Measurements from ENCODE around the gene FAM118A. TPM values are rescaled to one million over a fixed set of nuclear protein-coding genes. Genes with fewer than 3 reads are reported as not detected.

Gene FAM118A
- total and polyA plus RNA-seq, 9 of the 15 experiments (the other 6 are each of a cell fraction or from before 2014, with no cell fraction given), result 17.0 to 223 (median 59.4) TPM

- no peak for FAIRE-seq
- H3K4me2 ChIP-seq (ENCODE audit: insufficient read depth, low read length), result no peak overlapping the region
- intact Hi-C loops (cut with micrococcal nuclease) (no loop called here), in situ Hi-C loops (cut with MboI) (no loop called here)
- no peaks in the 10 kb centered on the region for H3K9me3 ChIP-seq (replicated peaks; ENCODE audit: control insufficient read depth, insufficient read depth, low read depth, low read length)
- no peak overlapping the region for H3K4me3 ChIP-seq
- 73% methylated on average over 5 of the region's 5 CpGs for WGBS (ENCODE audit: insufficient coverage, low coverage, missing lambda C conversion rate)
- no peak for TF ChIP-seq SUPT5H (IDR thresholded peaks at IDR 0.05)
- TF ChIP-seq BACH1 (tag; IDR thresholded peaks at IDR 0.05), result no peak
- TF ChIP-seq HNRNPLL (IDR thresholded peaks at IDR 0.05; ENCODE audit: low read depth, low read length, poor library complexity, severe bottlenecking), result no peak
- TF ChIP-seq ZNF133 (CRISPR knock-in tag; IDR thresholded peaks at IDR 0.05), result no peak
- no peak for TF ChIP-seq ZHX1 (conservative IDR thresholded peaks at IDR 0.05; ENCODE audit: low read length)
- TF ChIP-seq CBFB (CRISPR knock-in tag; IDR thresholded peaks at IDR 0.05), result no peak
- no peak for TF ChIP-seq NFXL1 (CRISPR knock-in tag; IDR thresholded peaks at IDR 0.05)
- TF ChIP-seq E2F4 (CRISPR knock-in tag; IDR thresholded peaks at IDR 0.05; ENCODE audit: low read depth), result no peak
- TF ChIP-seq HIVEP1 (CRISPR knock-in tag; IDR thresholded peaks at IDR 0.05), result no peak
- no peak for TF ChIP-seq MCM3 (IDR thresholded peaks at IDR 0.05)
- TF ChIP-seq RCOR1 (IDR thresholded peaks at IDR 0.05; ENCODE audit: borderline replicate concordance in 1 of 2, low read depth in 2 of 2, low read length in 2 of 2), result no peak
- TF ChIP-seq ETS2 (tag; IDR thresholded peaks at IDR 0.05; ENCODE audit: borderline replicate concordance, poor library complexity, severe bottlenecking), result no peak
- TF ChIP-seq NELFE (IDR thresholded peaks at IDR 0.05; ENCODE audit: insufficient read depth, insufficient read length), result no peak
- no peak for TF ChIP-seq POLR2AphosphoS5 (IDR thresholded peaks at IDR 0.05; ENCODE audit: control insufficient read depth, insufficient read depth, low read depth, low read length)
- no peak for TF ChIP-seq MTA1 (IDR thresholded peaks at IDR 0.05; ENCODE audit: borderline replicate concordance)
- TF ChIP-seq CHD4 (IDR thresholded peaks at IDR 0.05; ENCODE audit: insufficient read depth, insufficient replicate concordance, low read depth, low read length, poor library complexity, severe bottlenecking), result no peak
- DNase-seq (ENCODE audit: extremely low read depth in 1 of 4, low spot score in 3 of 4), result no peak
- ChIA-PET POLR2A (no interaction called here), CTCF (ENCODE audit: low intra/inter-chr PET ratio) (no interaction called here)
- H3K79me2 ChIP-seq (ENCODE audit: control insufficient read depth, insufficient read depth, low read length), result no peaks in the 10 kb centered on the region
- H4K20me1 ChIP-seq (replicated peaks; ENCODE audit: control insufficient read depth, insufficient read depth, low read length), result no peaks in the 10 kb centered on the region
- BruUV-seq (replicated peaks), result no TSS peak
- H3K36me3 ChIP-seq (ENCODE audit: control insufficient read depth, insufficient read depth, low read length), result no peaks in the 10 kb centered on the region
- no peak for ATAC-seq
- H3K4me1 ChIP-seq (replicated peaks in 1 of 2; ENCODE audit: control insufficient read depth in 2 of 2, insufficient read depth in 2 of 2, low read length in 2 of 2), result peaks cover 2 to 5% of the 10 kb centered on the region in 2 experiments; a peak in 3 of 5 replicates
- H3K9ac ChIP-seq (ENCODE audit: insufficient read depth in 1 of 2, low read depth in 2 of 2, low read length in 2 of 2), result no peak overlapping the region
- no peaks in the 10 kb centered on the region for H3K27me3 ChIP-seq (ENCODE audit: control insufficient read depth in 2 of 2, insufficient read depth in 2 of 2, low read length in 2 of 2)
- H3K9me1 ChIP-seq (ENCODE audit: control insufficient read depth, insufficient read depth, low read length), result no peaks in the 10 kb centered on the region
- H2AFZ ChIP-seq (ENCODE audit: low read depth, low read length), result no peak overlapping the region
- H3K27ac ChIP-seq (ENCODE audit: extremely low read depth, low read depth, low read length), result no peak overlapping the region
These were observed 44.1 kb downstream of the FAM118A start for GRCh38 chr22:45353786-45354185.

All from K562 (cell line).